ENCODE measurements around the gene DISC1. TPM values are rescaled to one million over a fixed set of nuclear protein-coding genes. Genes with fewer than 3 reads are reported as not detected.
"Not testable (repeated sequence)": the region's sequence is repeated elsewhere in the genome, so short reads cannot be mapped to it uniquely, and the experiment has no call there.

The DISC1 gene
- total RNA-seq, 3 donors from 2014 or later: 0.50 to 1.1 (median 0.57) TPM

GRCh38 chr1:231969761-231970160, 343.2 kb downstream of the DISC1 start:
- not testable (repeated sequence) for H3K4me3 Mint-ChIP-seq; DNase-seq; H3K9me3 Mint-ChIP-seq; H3K4me1 Mint-ChIP-seq (ENCODE audit: low read depth); H3K27me3 Mint-ChIP-seq (ENCODE audit: low read depth); ATAC-seq
- peaks cover 14% of the 10 kb centered on the region for H3K36me3 Mint-ChIP-seq (ENCODE audit: insufficient read depth)

- H3K27me3 Mint-ChIP-seq (ENCODE audit: low read depth): no peaks in the 10 kb centered on the region
- peaks cover 3% of the 10 kb centered on the region for H3K9me3 Mint-ChIP-seq
- DNase-seq (no peak), ATAC-seq (no peak)
- no peak overlapping the region for H3K4me3 Mint-ChIP-seq
- peaks cover 16% of the 10 kb centered on the region for H3K36me3 Mint-ChIP-seq (ENCODE audit: insufficient read depth)
- H3K4me1 Mint-ChIP-seq (ENCODE audit: low read depth): peaks cover 8% of the 10 kb centered on the region
Measured at GRCh38 chr1:231970684-231971083, 344.1 kb downstream of the DISC1 start.

- peaks cover 17% of the 10 kb centered on the region for H3K36me3 Mint-ChIP-seq (ENCODE audit: insufficient read depth)
- H3K4me1 Mint-ChIP-seq (ENCODE audit: low read depth): peaks cover 8% of the 10 kb centered on the region
- H3K27me3 Mint-ChIP-seq (ENCODE audit: low read depth): no peaks in the 10 kb centered on the region
- H3K9me3 Mint-ChIP-seq: peaks cover 8% of the 10 kb centered on the region
- H3K4me3 Mint-ChIP-seq: no peak overlapping the region
- no peak for DNase-seq
- no peak for ATAC-seq
Measured at GRCh38 chr1:231971397-231972110, 345.0 kb downstream of the DISC1 start.

- ATAC-seq (no peak), DNase-seq (no peak)
- Mint-ChIP-seq H3K36me3 (ENCODE audit: insufficient read depth) (peaks cover 18% of the 10 kb centered on the region), H3K9me3 (peaks cover 12% of the 10 kb centered on the region), H3K4me1 (ENCODE audit: low read depth) (peaks cover 8% of the 10 kb centered on the region), H3K4me3 (no peak overlapping the region), H3K27me3 (ENCODE audit: low read depth) (no peaks in the 10 kb centered on the region)
Measured at GRCh38 chr1:231972111-231972445, 345.5 kb downstream of the DISC1 start.

- ATAC-seq (peak; percentile 67 to 82), DNase-seq (no peak)
- Mint-ChIP-seq H3K4me1 (ENCODE audit: low read depth) (peaks cover 8% of the 10 kb centered on the region), H3K9me3 (peaks cover 19% of the 10 kb centered on the region), H3K27me3 (ENCODE audit: low read depth) (no peaks in the 10 kb centered on the region), H3K36me3 (ENCODE audit: insufficient read depth) (peaks cover 22% of the 10 kb centered on the region), H3K4me3 (no peak overlapping the region)
Measured at GRCh38 chr1:231973830-231974229, 347.2 kb downstream of the DISC1 start.

GRCh38 chr1:231976231-231976630, 349.6 kb downstream of the DISC1 start:
- Mint-ChIP-seq H3K27me3 (ENCODE audit: low read depth) (no peaks in the 10 kb centered on the region), H3K36me3 (ENCODE audit: insufficient read depth) (peaks cover 19% of the 10 kb centered on the region), H3K9me3 (peaks cover 19% of the 10 kb centered on the region), H3K4me3 (no peak overlapping the region), H3K4me1 (ENCODE audit: low read depth) (peaks cover 8% of the 10 kb centered on the region)
- DNase-seq: no peak
- no peak for ATAC-seq

- peaks cover 10% of the 10 kb centered on the region for H3K36me3 Mint-ChIP-seq (ENCODE audit: insufficient read depth)
- H3K27me3 Mint-ChIP-seq (ENCODE audit: low read depth): no peaks in the 10 kb centered on the region
- H3K9me3 Mint-ChIP-seq: peaks cover 10% of the 10 kb centered on the region
- ATAC-seq (no peak), DNase-seq (no peak)
- no peak overlapping the region for H3K4me3 Mint-ChIP-seq
- H3K4me1 Mint-ChIP-seq (ENCODE audit: low read depth): peaks cover 4% of the 10 kb centered on the region
Measured at GRCh38 chr1:231981675-231982074, 355.1 kb downstream of the DISC1 start.

GRCh38 chr1:231982871-231983587, 356.4 kb downstream of the DISC1 start:
- H3K9me3 Mint-ChIP-seq: peaks cover under 1% of the 10 kb centered on the region
- H3K36me3 Mint-ChIP-seq (ENCODE audit: insufficient read depth): peaks cover 2% of the 10 kb centered on the region
- ATAC-seq: no peak
- H3K4me3 Mint-ChIP-seq: no peak overlapping the region
- H3K4me1 Mint-ChIP-seq (ENCODE audit: low read depth): peaks cover 4% of the 10 kb centered on the region
- H3K27me3 Mint-ChIP-seq (ENCODE audit: low read depth): no peaks in the 10 kb centered on the region
- no peak for DNase-seq

GRCh38 chr1:231983588-231984193, 357.1 kb downstream of the DISC1 start:
- Mint-ChIP-seq H3K9me3 (no peaks in the 10 kb centered on the region), H3K4me3 (no peak overlapping the region), H3K27me3 (ENCODE audit: low read depth) (no peaks in the 10 kb centered on the region), H3K4me1 (ENCODE audit: low read depth) (peaks cover 4% of the 10 kb centered on the region), H3K36me3 (ENCODE audit: insufficient read depth) (peaks cover 2% of the 10 kb centered on the region)
- no peak for DNase-seq
- ATAC-seq: no peak

- Mint-ChIP-seq H3K9me3 (no peaks in the 10 kb centered on the region), H3K4me3 (no peak overlapping the region), H3K27me3 (ENCODE audit: low read depth) (no peaks in the 10 kb centered on the region), H3K36me3 (ENCODE audit: insufficient read depth) (peaks cover 10% of the 10 kb centered on the region), H3K4me1 (ENCODE audit: low read depth) (peaks cover 4% of the 10 kb centered on the region)
- ATAC-seq (no peak), DNase-seq (no peak)
Measured at GRCh38 chr1:231985296-231986023, 358.9 kb downstream of the DISC1 start.

GRCh38 chr1:231986631-231987336, 360.2 kb downstream of the DISC1 start:
- DNase-seq (no peak), ATAC-seq (no peak)
- H3K4me1 Mint-ChIP-seq (ENCODE audit: low read depth): peaks cover 4% of the 10 kb centered on the region
- H3K4me3 Mint-ChIP-seq: no peak overlapping the region
- H3K9me3 Mint-ChIP-seq: no peaks in the 10 kb centered on the region
- no peaks in the 10 kb centered on the region for H3K27me3 Mint-ChIP-seq (ENCODE audit: low read depth)
- H3K36me3 Mint-ChIP-seq (ENCODE audit: insufficient read depth): peaks cover 14% of the 10 kb centered on the region

GRCh38 chr1:231990388-231990787, 363.8 kb downstream of the DISC1 start:
- Mint-ChIP-seq H3K9me3 (no peaks in the 10 kb centered on the region), H3K4me1 (ENCODE audit: low read depth) (no peaks in the 10 kb centered on the region), H3K36me3 (ENCODE audit: insufficient read depth) (peaks cover 16% of the 10 kb centered on the region), H3K4me3 (no peak overlapping the region), H3K27me3 (ENCODE audit: low read depth) (no peaks in the 10 kb centered on the region)
- DNase-seq: no peak
- no peak for ATAC-seq

- Mint-ChIP-seq H3K4me1 (ENCODE audit: low read depth) (no peaks in the 10 kb centered on the region), H3K4me3 (no peak overlapping the region), H3K9me3 (no peaks in the 10 kb centered on the region), H3K36me3 (ENCODE audit: insufficient read depth) (peaks cover 16% of the 10 kb centered on the region), H3K27me3 (ENCODE audit: low read depth) (no peaks in the 10 kb centered on the region)
- ATAC-seq (no peak), DNase-seq (no peak)
Measured at GRCh38 chr1:231991231-231991630, 364.6 kb downstream of the DISC1 start.

- no peak overlapping the region for H3K4me3 Mint-ChIP-seq
- no peaks in the 10 kb centered on the region for H3K4me1 Mint-ChIP-seq (ENCODE audit: low read depth)
- no peaks in the 10 kb centered on the region for H3K27me3 Mint-ChIP-seq (ENCODE audit: low read depth)
- H3K9me3 Mint-ChIP-seq: no peaks in the 10 kb centered on the region
- peaks cover 20% of the 10 kb centered on the region for H3K36me3 Mint-ChIP-seq (ENCODE audit: insufficient read depth)
- no peak for ATAC-seq
- DNase-seq: no peak
Measured at GRCh38 chr1:231993968-231994455, 367.4 kb downstream of the DISC1 start.

Measured in activated T-cell treated with anti-CD3 and anti-CD28 coated beads, Interleukin-2, amount 50 U/mL, for 4 hours (primary cell).